Epithelial cell of proximal tubule (primary cell): ENCODE data around the gene OTULIN. TPM values are rescaled to one million over a fixed set of nuclear protein-coding genes. Genes with fewer than 3 reads are reported as not detected.

Experiments
- DNase-seq: peaks from one replicate; pipeline ENCODE4 v3.0.0-alpha.2; 2011; ENCODE audit warnings: low read depth
- H3K4me3 ChIP-seq: 2 replicates; pipeline ENCODE4 v1.5.1; 2011; ENCODE audit warnings: low read depth, mild to moderate bottlenecking, low read length
- total RNA-seq: library from RNA; depleted of rRNA; stranded (reverse); fragments of >200 nt; gene quantifications from 2 replicates; pipeline ENCODE4 v1.2.3, GENCODE V29; 2015
- TF ChIP-seq, protein P1 (sequence below): conservative IDR thresholded peaks from 2 replicates; pipeline ENCODE4 v1.5.1; 2012; ENCODE audit warnings: low read depth, mild to moderate bottlenecking, low read length

Gene OTULIN
- total RNA-seq, 1 donor from 2014 or later: 32.9 TPM

DNA sequence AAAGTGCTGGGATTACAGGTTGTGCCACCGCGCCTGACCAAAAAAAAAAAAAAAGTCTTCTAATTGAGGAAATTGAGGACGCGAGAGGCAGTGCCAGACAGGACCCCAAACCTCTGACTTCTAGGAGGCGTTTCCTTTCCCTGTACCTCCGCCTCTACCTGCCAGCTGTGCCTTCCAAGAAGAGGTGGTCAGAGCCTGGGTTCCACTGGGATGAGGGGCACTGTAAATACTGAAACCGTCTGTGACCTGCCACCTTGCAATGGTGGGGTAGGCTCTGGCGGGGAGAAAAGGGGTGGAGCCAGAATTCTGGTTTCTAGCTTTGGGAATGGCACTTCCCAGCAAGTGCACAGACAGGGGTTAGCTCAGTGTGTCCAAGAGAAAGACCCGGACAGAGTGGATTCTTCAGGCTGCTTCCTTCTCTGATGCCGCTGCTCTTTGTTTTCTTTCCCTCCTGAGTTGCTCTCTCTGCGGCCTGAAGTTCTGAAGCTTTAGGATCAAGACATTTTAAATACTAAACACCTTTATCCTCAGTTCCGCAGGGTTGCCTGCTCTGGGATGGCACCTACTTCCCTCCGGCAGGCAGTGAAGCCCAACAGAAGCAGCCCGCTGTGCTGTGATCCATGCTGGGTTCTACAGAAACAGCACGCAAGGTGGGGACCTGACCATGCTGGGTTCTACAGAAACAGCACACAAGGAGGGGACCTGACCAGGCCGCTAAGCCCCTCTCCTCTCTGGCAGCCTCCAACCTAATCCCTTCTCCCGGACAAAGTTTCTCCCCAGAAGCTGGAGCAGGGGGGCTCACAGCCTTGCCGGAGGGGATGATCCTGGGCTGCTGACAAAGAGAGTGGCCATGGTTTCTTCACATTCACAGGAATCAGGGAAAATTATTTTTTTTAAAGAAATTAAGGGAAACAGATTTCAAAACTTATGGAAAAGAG lies 65.2 kb downstream of the OTULIN start:
- no peak overlapping the region for H3K4me3 ChIP-seq
- TF ChIP-seq, protein P1, sequence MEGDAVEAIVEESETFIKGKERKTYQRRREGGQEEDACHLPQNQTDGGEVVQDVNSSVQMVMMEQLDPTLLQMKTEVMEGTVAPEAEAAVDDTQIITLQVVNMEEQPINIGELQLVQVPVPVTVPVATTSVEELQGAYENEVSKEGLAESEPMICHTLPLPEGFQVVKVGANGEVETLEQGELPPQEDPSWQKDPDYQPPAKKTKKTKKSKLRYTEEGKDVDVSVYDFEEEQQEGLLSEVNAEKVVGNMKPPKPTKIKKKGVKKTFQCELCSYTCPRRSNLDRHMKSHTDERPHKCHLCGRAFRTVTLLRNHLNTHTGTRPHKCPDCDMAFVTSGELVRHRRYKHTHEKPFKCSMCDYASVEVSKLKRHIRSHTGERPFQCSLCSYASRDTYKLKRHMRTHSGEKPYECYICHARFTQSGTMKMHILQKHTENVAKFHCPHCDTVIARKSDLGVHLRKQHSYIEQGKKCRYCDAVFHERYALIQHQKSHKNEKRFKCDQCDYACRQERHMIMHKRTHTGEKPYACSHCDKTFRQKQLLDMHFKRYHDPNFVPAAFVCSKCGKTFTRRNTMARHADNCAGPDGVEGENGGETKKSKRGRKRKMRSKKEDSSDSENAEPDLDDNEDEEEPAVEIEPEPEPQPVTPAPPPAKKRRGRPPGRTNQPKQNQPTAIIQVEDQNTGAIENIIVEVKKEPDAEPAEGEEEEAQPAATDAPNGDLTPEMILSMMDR: no peak
- DNase-seq: no peak

DNA sequence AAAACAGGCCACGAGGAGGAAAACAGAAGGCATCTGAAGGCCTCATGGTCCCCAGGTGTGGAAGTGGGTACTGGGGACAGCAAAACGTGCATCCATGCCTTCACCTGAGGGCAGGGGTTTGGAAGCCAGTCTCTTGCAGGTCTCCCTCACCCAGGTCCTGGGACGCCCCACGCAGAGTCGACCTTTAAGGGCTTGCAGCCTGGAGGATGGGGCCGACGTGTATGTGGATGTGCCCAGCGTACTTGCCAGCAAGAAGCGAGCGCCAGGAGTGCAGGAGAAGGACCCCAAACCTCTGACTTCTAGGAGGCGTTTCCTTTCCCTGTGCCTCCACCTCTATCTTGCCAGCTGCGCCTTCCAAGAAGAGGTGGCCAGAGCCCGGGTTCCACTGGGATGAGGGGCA lies 65.9 kb downstream of the OTULIN start:
- TF ChIP-seq, protein P1: no peak
- H3K4me3 ChIP-seq: no peak overlapping the region
- no peak for DNase-seq

DNA sequence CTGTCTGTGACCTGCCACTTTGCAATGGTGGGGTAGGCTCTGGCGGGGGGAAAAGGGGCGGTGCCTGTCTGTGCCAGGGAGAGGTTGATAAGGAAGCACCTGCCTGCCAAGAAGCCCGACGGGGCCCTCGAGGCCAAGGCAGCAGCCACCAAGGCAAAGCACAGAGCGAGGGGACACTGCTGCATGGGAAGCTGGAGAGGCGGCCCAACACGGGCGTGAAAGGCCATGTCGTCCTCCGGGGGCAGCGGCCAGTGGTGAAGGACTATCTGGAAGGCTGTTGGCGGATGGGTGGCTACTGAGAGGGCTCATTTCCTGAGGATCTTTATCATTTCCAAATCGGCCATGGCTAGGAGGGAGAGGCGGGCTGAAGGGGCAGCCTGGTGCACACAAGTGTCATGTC lies 66.4 kb downstream of the OTULIN start:
- TF ChIP-seq, protein P1: no peak
- no peak for DNase-seq

DNA sequence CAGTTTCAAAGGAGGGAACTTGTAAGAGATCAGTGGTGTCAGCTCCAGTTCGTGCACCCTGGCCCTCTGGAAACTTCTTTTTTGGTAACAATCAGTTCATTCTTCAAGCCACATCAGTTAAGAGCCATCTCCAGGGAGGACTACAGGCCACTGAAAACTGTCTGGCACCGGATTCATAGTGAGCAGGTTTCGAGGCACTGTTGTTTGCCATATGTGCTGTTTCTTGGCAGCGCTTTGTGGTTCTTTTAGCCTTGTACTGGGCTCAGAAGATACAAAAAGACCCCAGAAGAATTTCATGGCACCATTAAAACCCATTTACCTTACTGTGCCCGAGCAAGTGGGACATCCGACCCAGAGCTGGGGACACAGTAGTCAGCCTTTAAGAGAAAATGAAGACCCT lies 68.5 kb downstream of the OTULIN start:
- no peak for DNase-seq
- H3K4me3 ChIP-seq: no peak overlapping the region
- TF ChIP-seq, protein P1: no peak

More for the DNA sequence above, 66.4 kb downstream of the OTULIN start:
- H3K4me3 ChIP-seq: no peak overlapping the region

DNA sequence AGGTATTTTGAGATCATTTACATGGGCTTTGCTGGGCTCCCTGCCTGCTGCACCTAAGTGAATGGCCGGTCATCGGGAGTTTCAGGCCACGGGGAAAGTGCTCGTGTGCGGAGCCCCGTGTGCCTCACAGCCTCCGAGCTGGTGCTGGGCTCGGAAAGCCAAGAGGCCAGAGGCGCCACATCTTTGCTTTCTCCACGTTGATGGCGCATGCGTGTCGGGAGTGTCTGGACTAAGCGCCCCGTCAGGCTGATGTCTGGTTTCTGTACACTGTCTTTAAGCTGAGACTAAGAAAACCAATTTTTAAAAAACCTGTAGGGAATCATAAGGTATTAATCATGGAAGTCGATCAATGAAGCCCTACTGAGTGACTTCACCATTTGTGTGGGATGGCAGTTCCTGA lies 69.1 kb downstream of the OTULIN start:
- H3K4me3 ChIP-seq: no peak overlapping the region
- TF ChIP-seq, protein P1: no peak
- no peak for DNase-seq

DNA sequence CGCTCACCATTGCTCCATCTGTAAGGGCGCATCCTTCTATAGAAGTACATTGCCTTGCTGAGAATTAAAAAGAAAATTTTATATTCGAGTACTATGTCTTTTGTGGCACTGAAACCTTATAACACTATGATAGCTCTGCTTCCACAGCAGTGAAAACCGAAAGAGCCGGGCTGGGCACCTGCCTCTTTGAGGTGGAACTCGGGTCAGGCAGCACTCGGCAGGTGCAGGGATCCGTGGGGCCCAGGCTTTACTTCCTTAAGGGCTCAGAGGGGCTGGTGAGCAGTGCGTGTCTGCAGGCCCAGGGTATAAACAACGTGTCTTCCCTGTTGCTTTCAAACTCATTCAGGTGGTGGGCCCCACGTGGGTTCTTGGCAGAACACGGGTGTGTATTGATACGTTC lies 69.9 kb downstream of the OTULIN start:
- TF ChIP-seq, protein P1: no peak
- no peak for DNase-seq
- H3K4me3 ChIP-seq: no peak overlapping the region

DNA sequence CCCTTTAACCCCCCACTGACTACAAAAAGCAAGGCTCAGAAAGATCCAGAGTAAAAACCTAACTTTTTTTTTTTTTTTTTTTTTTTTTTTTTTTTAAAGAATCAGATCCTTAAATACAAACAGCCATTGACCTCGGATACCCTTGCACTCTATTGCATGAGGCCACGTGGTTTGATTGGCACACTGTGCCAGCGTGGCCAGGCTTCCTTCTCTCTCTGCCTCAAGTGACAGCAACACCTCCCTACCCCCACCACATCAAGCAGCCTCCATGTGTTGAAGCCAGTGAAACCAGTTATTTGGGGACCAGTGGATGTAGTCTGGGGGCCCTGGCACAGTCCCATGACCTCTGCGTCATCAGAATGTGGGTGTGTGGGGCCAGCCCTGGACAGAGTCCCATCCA lies 71.4 kb downstream of the OTULIN start:
- no peak for DNase-seq
- TF ChIP-seq, protein P1: no peak

More for the DNA sequence above, 71.4 kb downstream of the OTULIN start:
- H3K4me3 ChIP-seq: no peak overlapping the region
